ENCODE measurements around the gene ROR1.
A peak's percentile ranks its signal among the peaks of the same experiment; 100 is the strongest.

The ROR1 gene

GRCh38 chr1:64135462-64136223 lies 361.8 kb downstream of the ROR1 start:
- Histone ChIP-seq H3K4me3 (ENCODE audit: low read length) (no peak overlapping the region), H3K9me3 (replicated peaks; ENCODE audit: insufficient read depth, low read length) (no peaks in the 10 kb centered on the region), H3K9ac (ENCODE audit: low read length) (no peak overlapping the region), H3K4me1 (ENCODE audit: low read length) (no peaks in the 10 kb centered on the region), H3F3A (ENCODE audit: insufficient read depth, low read length) (no peaks in the 10 kb centered on the region), H3K4me2 (ENCODE audit: low read depth, low read length) (no peak overlapping the region), H3K27me3 (replicated peaks; ENCODE audit: insufficient read depth, low read length) (no peaks in the 10 kb centered on the region), H3K9me2 (replicated peaks; ENCODE audit: insufficient read depth, low read length) (no peaks in the 10 kb centered on the region), H3K36me3 (replicated peaks; ENCODE audit: insufficient read depth, low read length) (no peaks in the 10 kb centered on the region), H2AFZ (ENCODE audit: low read length) (no peak overlapping the region), H3K27ac (ENCODE audit: low read length) (no peak overlapping the region), H3K79me2 (ENCODE audit: low read length) (no peaks in the 10 kb centered on the region), H4K20me1 (ENCODE audit: insufficient read depth, low read length) (no peaks in the 10 kb centered on the region)
- no peak for TF ChIP-seq EZH2phosphoT487 (IDR thresholded peaks at IDR 0.05; ENCODE audit: low read length)
- TF ChIP-seq EZH2 (optimal IDR thresholded peaks at IDR 0.05; ENCODE audit: low read depth, low read length): no peak
- TF ChIP-seq CTCF (IDR thresholded peaks at IDR 0.05; ENCODE audit: low read length): no peak
- no peak for DNase-seq

GRCh38 chr1:64136296-64136695 lies 362.5 kb downstream of the ROR1 start:
- H3K9me3 ChIP-seq (replicated peaks; ENCODE audit: insufficient read depth, low read length): no peaks in the 10 kb centered on the region
- no peaks in the 10 kb centered on the region for H3K9me2 ChIP-seq (replicated peaks; ENCODE audit: insufficient read depth, low read length)
- no peak overlapping the region for H2AFZ ChIP-seq (ENCODE audit: low read length)
- H4K20me1 ChIP-seq (ENCODE audit: insufficient read depth, low read length): no peaks in the 10 kb centered on the region
- no peak overlapping the region for H3K4me3 ChIP-seq (ENCODE audit: low read length)
- no peaks in the 10 kb centered on the region for H3F3A ChIP-seq (ENCODE audit: insufficient read depth, low read length)
- no peaks in the 10 kb centered on the region for H3K27me3 ChIP-seq (replicated peaks; ENCODE audit: insufficient read depth, low read length)
- H3K4me2 ChIP-seq (ENCODE audit: low read depth, low read length): no peak overlapping the region
- no peak for TF ChIP-seq CTCF (IDR thresholded peaks at IDR 0.05; ENCODE audit: low read length)
- TF ChIP-seq EZH2phosphoT487 (IDR thresholded peaks at IDR 0.05; ENCODE audit: low read length): no peak
- TF ChIP-seq EZH2 (optimal IDR thresholded peaks at IDR 0.05; ENCODE audit: low read depth, low read length): no peak
- no peaks in the 10 kb centered on the region for H3K36me3 ChIP-seq (replicated peaks; ENCODE audit: insufficient read depth, low read length)
- no peak for DNase-seq
- no peak overlapping the region for H3K27ac ChIP-seq (ENCODE audit: low read length)
- no peaks in the 10 kb centered on the region for H3K4me1 ChIP-seq (ENCODE audit: low read length)
- no peak overlapping the region for H3K9ac ChIP-seq (ENCODE audit: low read length)
- H3K79me2 ChIP-seq (ENCODE audit: low read length): no peaks in the 10 kb centered on the region

DNA sequence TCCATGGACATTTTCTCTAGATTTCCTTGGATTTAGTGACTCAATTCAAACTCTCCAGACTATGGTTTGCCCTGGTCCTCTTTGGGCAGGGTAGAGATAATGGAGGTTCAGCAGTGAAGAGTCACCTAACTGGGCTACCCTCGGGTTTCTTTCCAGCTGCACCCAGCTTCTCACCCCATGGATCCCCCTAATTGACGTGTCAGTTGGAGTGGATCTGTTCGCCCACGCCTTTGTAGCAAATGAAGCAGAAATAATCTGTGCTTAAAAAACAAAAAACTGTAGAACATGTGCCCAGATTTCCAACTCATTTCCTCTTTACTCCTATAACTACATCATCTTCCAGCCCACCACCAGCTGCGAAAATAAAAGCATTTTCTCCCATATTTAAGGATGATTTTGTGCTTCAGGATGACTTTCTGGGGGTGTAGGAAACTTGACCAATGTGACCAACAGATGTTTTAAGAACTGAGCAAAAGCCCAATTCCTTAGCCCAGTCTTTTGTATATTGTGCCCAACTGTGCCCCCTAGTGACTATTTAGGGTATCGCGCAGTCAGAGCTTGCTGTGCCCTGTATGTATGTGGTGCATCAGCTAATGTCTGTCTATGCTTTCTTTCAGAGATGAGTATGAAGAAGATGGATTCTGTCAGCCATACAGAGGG lies 363.1 kb downstream of the ROR1 start:
- Histone ChIP-seq H3K27ac (ENCODE audit: low read length) (no peak overlapping the region), H2AFZ (ENCODE audit: low read length) (peak overlapping the region; percentile 40; the same call in 1 of the 2 replicates), H4K20me1 (ENCODE audit: insufficient read depth, low read length) (no peaks in the 10 kb centered on the region), H3K9me3 (replicated peaks; ENCODE audit: insufficient read depth, low read length) (no peaks in the 10 kb centered on the region), H3K4me2 (ENCODE audit: low read depth, low read length) (no peak overlapping the region), H3K27me3 (replicated peaks; ENCODE audit: insufficient read depth, low read length) (no peaks in the 10 kb centered on the region), H3K9me2 (replicated peaks; ENCODE audit: insufficient read depth, low read length) (no peaks in the 10 kb centered on the region), H3F3A (ENCODE audit: insufficient read depth, low read length) (no peaks in the 10 kb centered on the region), H3K79me2 (ENCODE audit: low read length) (no peaks in the 10 kb centered on the region), H3K4me3 (ENCODE audit: low read length) (no peak overlapping the region), H3K36me3 (replicated peaks; ENCODE audit: insufficient read depth, low read length) (no peaks in the 10 kb centered on the region), H3K4me1 (ENCODE audit: low read length) (no peaks in the 10 kb centered on the region), H3K9ac (ENCODE audit: low read length) (no peak overlapping the region)
- DNase-seq: peak; percentile 60
- TF ChIP-seq CTCF (IDR thresholded peaks at IDR 0.05; ENCODE audit: low read length) (peak; percentile 94), EZH2 (optimal IDR thresholded peaks at IDR 0.05; ENCODE audit: low read depth, low read length) (no peak)
